ENCODE data around the gene LRRIQ4.

GRCh38 chr3:169772305-169772896, 40.3 kb upstream of the LRRIQ4 start:
- TF ChIP-seq CTCF (IDR thresholded peaks at IDR 0.05; ENCODE audit: borderline replicate concordance, extremely low read depth, low read length, poor library complexity, severe bottlenecking), result no peak
- no peak for TF ChIP-seq EZH2 (IDR thresholded peaks at IDR 0.05; ENCODE audit: borderline replicate concordance, low read depth, low read length, severe bottlenecking)

Data from DND-41 (cell line).